SK-N-SH treated with all-trans-retinoic acid at 6 μM for 48 hours (cell line): ENCODE results near the gene NAALADL2.

Experiments
- ATAC-seq: fragments of 200-7000 bp; cut with Tn5 transposase; 3 replicates; pipeline ENCODE4 v1.9.1; 2020; ENCODE audit warnings: mild to moderate bottlenecking, moderate library complexity
- BACH2 ChIP-seq: fragments of 250-450 bp; sonication (Bioruptor Pico); IDR thresholded peaks from 2 replicates; pipeline ENCODE4 v1.9.0; 2021; ENCODE audit warnings: mild to moderate bottlenecking, borderline replicate concordance
- CSDC2 ChIP-seq: fragments of 250-450 bp; sonication (Bioruptor Pico); IDR thresholded peaks from 2 replicates; pipeline ENCODE4 v1.5.0; 2020; ENCODE audit warnings: mild to moderate bottlenecking, moderate library complexity
- CSRNP3 ChIP-seq: fragments of 250-450 bp; sonication (Bioruptor Pico); IDR thresholded peaks from 2 replicates; pipeline ENCODE4 v1.5.1; 2021; ENCODE audit warnings: mild to moderate bottlenecking, moderate library complexity
- ESRRG ChIP-seq: fragments of 250-450 bp; sonication (Bioruptor Pico); IDR thresholded peaks from 2 replicates; pipeline ENCODE4 v1.6.1; 2021; ENCODE audit warnings: mild to moderate bottlenecking
- GLIS3 ChIP-seq: fragments of 250-450 bp; sonication (Bioruptor Pico); IDR thresholded peaks from 2 replicates; pipeline ENCODE4 v1.5.0; 2020; ENCODE audit warnings: mild to moderate bottlenecking, moderate library complexity
- ISL1 ChIP-seq: fragments of 250-450 bp; sonication (Bioruptor Pico); IDR thresholded peaks from 2 replicates; pipeline ENCODE4 v2.1.2; 2022; ENCODE audit warnings: mild to moderate bottlenecking, moderate library complexity
- OSR1 ChIP-seq: fragments of 250-450 bp; sonication (Bioruptor Pico); IDR thresholded peaks from 2 replicates; pipeline ENCODE4 v1.8.0; 2022; ENCODE audit warnings: moderate library complexity, mild to moderate bottlenecking, inconsistent platforms
- POU6F1 ChIP-seq: fragments of 250-450 bp; sonication (Bioruptor Pico); IDR thresholded peaks from 2 replicates; pipeline ENCODE4 v1.8.0; 2021; ENCODE audit warnings: low read depth, mild to moderate bottlenecking, moderate library complexity, borderline replicate concordance
- PPARA ChIP-seq: fragments of 250-450 bp; sonication (Bioruptor Pico); IDR thresholded peaks from 2 replicates; pipeline ENCODE4 v1.5.0; 2020; ENCODE audit warnings: mild to moderate bottlenecking, borderline replicate concordance
- RARB ChIP-seq: fragments of 250-450 bp; sonication (Bioruptor Pico); IDR thresholded peaks from 2 replicates; pipeline ENCODE4 v1.8.0; 2021; ENCODE audit warnings: mild to moderate bottlenecking, moderate library complexity
- TCF4 ChIP-seq: fragments of 250-450 bp; sonication (Bioruptor Pico); IDR thresholded peaks from 2 replicates; pipeline ENCODE4 v1.8.0; 2021; ENCODE audit warnings: mild to moderate bottlenecking, moderate library complexity, borderline replicate concordance
- TOX ChIP-seq: fragments of 250-450 bp; sonication (Bioruptor Pico); IDR thresholded peaks from 2 replicates; pipeline ENCODE4 v1.8.0; 2021; ENCODE audit warnings: mild to moderate bottlenecking, moderate library complexity, borderline replicate concordance
- TSHZ2 ChIP-seq: fragments of 250-450 bp; sonication (Bioruptor Pico); IDR thresholded peaks from 2 replicates; pipeline ENCODE4 v1.5.0; 2020; ENCODE audit warnings: mild to moderate bottlenecking, moderate library complexity
- ZC3H10 ChIP-seq: fragments of 250-450 bp; sonication (Bioruptor Pico); IDR thresholded peaks from 2 replicates; pipeline ENCODE4 v1.5.1; 2021; ENCODE audit warnings: mild to moderate bottlenecking, moderate library complexity
- ZFP3 ChIP-seq: fragments of 250-450 bp; sonication (Bioruptor Pico); IDR thresholded peaks from 2 replicates; pipeline ENCODE4 v1.5.0; 2020; ENCODE audit warnings: mild to moderate bottlenecking, moderate library complexity
- ZFP30 ChIP-seq: fragments of 450-650 bp; formaldehyde crosslinking; IDR thresholded peaks from 2 replicates; pipeline ENCODE4 v1.5.0; 2022; ENCODE audit warnings: mild to moderate bottlenecking, moderate library complexity
- ZNF70 ChIP-seq: fragments of 450-650 bp; formaldehyde crosslinking; IDR thresholded peaks from 2 replicates; pipeline ENCODE4 v1.5.0; 2020; ENCODE audit warnings: mild to moderate bottlenecking, moderate library complexity
- ZNF8 ChIP-seq: fragments of 450-650 bp; formaldehyde crosslinking; IDR thresholded peaks from 2 replicates; pipeline ENCODE4 v1.5.0; 2020; ENCODE audit warnings: mild to moderate bottlenecking, moderate library complexity
- TF ChIP-seq, protein P1 (sequence below): fragments of 250-450 bp; sonication (Bioruptor Pico); IDR thresholded peaks from 2 replicates; pipeline ENCODE4 v1.8.0; 2020; ENCODE audit warnings: mild to moderate bottlenecking, moderate library complexity, borderline replicate concordance

Gene NAALADL2

DNA sequence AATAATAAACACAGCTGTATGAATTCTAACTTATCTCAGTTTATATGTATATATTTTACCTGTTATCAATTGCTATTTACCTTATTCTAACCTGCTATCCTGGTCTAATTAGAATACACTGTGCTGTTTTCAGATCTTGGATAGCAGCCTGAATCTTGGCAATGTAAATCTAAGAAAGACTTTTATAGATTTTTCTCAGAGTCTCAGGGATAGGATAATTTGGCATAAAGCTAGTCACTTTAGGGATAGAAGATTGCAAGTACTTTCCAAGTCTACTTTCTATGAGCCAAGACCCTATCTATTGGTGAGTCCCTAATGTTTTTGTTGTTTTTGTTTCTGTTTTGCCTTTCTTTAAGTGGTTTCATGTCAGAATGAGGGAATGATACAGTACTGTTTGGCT, 695.7 kb downstream of the NAALADL2 start:
- TF ChIP-seq ESRRG (CRISPR knock-in tag): no peak
- no peak for TF ChIP-seq TCF4 (CRISPR knock-in tag)
- no peak for TF ChIP-seq CSRNP3 (CRISPR knock-in tag)
- TF ChIP-seq TOX (CRISPR knock-in tag): no peak
- no peak for TF ChIP-seq POU6F1 (CRISPR knock-in tag)
- no peak for TF ChIP-seq PPARA (CRISPR knock-in tag)
- TF ChIP-seq ZFP30 (CRISPR knock-in tag): no peak
- TF ChIP-seq, protein P1, sequence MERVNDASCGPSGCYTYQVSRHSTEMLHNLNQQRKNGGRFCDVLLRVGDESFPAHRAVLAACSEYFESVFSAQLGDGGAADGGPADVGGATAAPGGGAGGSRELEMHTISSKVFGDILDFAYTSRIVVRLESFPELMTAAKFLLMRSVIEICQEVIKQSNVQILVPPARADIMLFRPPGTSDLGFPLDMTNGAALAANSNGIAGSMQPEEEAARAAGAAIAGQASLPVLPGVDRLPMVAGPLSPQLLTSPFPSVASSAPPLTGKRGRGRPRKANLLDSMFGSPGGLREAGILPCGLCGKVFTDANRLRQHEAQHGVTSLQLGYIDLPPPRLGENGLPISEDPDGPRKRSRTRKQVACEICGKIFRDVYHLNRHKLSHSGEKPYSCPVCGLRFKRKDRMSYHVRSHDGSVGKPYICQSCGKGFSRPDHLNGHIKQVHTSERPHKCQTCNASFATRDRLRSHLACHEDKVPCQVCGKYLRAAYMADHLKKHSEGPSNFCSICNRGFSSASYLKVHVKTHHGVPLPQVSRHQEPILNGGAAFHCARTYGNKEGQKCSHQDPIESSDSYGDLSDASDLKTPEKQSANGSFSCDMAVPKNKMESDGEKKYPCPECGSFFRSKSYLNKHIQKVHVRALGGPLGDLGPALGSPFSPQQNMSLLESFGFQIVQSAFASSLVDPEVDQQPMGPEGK (CRISPR knock-in tag): no peak
- no peak for TF ChIP-seq ZNF8
- TF ChIP-seq BACH2 (CRISPR knock-in tag): no peak
- no peak for TF ChIP-seq ZC3H10 (CRISPR knock-in tag)
- no peak for TF ChIP-seq OSR1
- no peak for TF ChIP-seq RARB (CRISPR knock-in tag)
- ATAC-seq: no peak

DNA sequence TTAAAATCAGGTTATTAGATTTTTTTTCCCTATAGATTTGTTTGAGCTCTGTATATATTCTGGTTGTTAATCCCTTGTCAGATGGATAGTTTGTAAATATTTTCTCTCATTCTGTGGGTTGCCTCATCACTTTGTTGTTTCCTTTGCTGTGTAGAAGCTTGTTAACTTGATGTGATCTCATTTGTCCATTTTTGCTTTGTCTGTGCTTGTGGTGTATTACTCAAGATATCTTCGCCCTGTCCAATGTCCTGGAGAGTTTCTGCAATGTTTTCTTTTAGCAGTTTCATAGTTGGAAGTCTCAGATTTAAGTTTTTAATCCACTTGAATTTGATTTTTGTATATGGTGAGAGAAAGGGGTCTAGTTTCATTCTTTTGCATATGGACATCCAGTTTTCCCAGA, 699.1 kb downstream of the NAALADL2 start:
- TF ChIP-seq PPARA (CRISPR knock-in tag): no peak
- no peak for TF ChIP-seq ZC3H10 (CRISPR knock-in tag)
- no peak for TF ChIP-seq ISL1 (CRISPR knock-in tag)
- TF ChIP-seq CSRNP3 (CRISPR knock-in tag): no peak
- TF ChIP-seq GLIS3 (CRISPR knock-in tag): no peak
- no peak for TF ChIP-seq TOX (CRISPR knock-in tag)
- TF ChIP-seq BACH2 (CRISPR knock-in tag): no peak
- no peak for TF ChIP-seq TSHZ2
- no peak for TF ChIP-seq CSDC2 (CRISPR knock-in tag)
- no peak for ATAC-seq

DNA sequence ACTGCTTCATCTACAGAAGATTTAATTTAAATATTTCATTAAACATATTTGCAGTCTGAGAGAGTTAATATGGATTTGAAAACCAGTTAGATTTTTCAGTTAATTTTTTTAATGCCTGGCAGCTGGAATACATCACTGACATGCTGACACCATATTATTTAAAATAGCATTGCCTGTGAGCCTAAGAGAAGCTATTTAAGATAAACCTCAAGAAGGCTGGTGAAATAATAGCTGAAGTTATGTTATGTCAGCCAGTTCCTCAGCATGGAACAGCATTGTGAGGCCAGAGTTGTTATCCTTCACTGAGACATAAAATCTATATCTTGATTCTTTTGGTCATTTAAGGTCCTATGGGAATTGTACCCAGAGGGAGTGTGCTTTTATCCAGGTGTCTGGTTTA, 705.2 kb downstream of the NAALADL2 start:
- ATAC-seq: no peak

More for the DNA sequence above, 705.2 kb downstream of the NAALADL2 start:
- TF ChIP-seq GLIS3 (CRISPR knock-in tag) (no peak), CSDC2 (CRISPR knock-in tag) (no peak), RARB (CRISPR knock-in tag) (no peak), ZNF70 (CRISPR knock-in tag) (no peak), CSRNP3 (CRISPR knock-in tag) (no peak), ZFP30 (CRISPR knock-in tag) (no peak), ZFP3 (no peak), BACH2 (CRISPR knock-in tag) (no peak)
- TF ChIP-seq, protein P1 (CRISPR knock-in tag): no peak
- TF ChIP-seq, all 23 proteins: peak for 0
